HEK293 (cell line): ENCODE results near the gene AGRN.

Experiments used
- KLF1 ChIP-seq: fragments of 450-650 bp; formaldehyde crosslinking; IDR thresholded peaks from 2 replicates; pipeline ENCODE4 v1.5.1; 2016; ENCODE audit warnings: missing biosample characterization, missing genetic modification characterization
- KLF10 ChIP-seq: fragments of 450-650 bp; IDR thresholded peaks from 2 replicates; pipeline ENCODE4 v1.5.1; 2018; ENCODE audit warnings: missing biosample characterization, mild to moderate bottlenecking, missing genetic modification characterization
- KLF16 ChIP-seq: fragments of 450-650 bp; formaldehyde crosslinking; IDR thresholded peaks from 2 replicates; pipeline ENCODE4 v1.5.1; 2017; ENCODE audit warnings: missing biosample characterization, missing genetic modification characterization
- KLF7 ChIP-seq: fragments of 450-650 bp; formaldehyde crosslinking; IDR thresholded peaks from 2 replicates; pipeline ENCODE4 v1.5.1; 2016; ENCODE audit warnings: missing biosample characterization, missing genetic modification characterization, borderline replicate concordance
- MEIS1 ChIP-seq: sonication (generic); formaldehyde crosslinking; IDR thresholded peaks from 2 replicates; pipeline ENCODE4 v1.8.1; 2022; ENCODE audit warnings: missing genetic modification reagents, mild to moderate bottlenecking, borderline replicate concordance
- WT1 ChIP-seq: fragments of 450-650 bp; formaldehyde crosslinking; IDR thresholded peaks from 2 replicates; pipeline ENCODE4 v1.5.1; 2016; ENCODE audit warnings: missing biosample characterization, missing genetic modification characterization
- YY1 ChIP-seq: fragments of 450-650 bp; formaldehyde crosslinking; IDR thresholded peaks from 2 replicates; pipeline ENCODE4 v1.5.1; 2018; ENCODE audit warnings: missing biosample characterization, missing genetic modification characterization
- ZBTB1 ChIP-seq: fragments of 450-650 bp; formaldehyde crosslinking; IDR thresholded peaks from 2 replicates; pipeline ENCODE4 v1.5.1; 2016; ENCODE audit warnings: missing biosample characterization, missing genetic modification characterization
- ZFP69B ChIP-seq: fragments of 450-650 bp; formaldehyde crosslinking; IDR thresholded peaks from 2 replicates; pipeline ENCODE4 v1.5.1; 2016; ENCODE audit warnings: missing biosample characterization, missing genetic modification characterization
- ZNF114 ChIP-seq: fragments of 450-650 bp; formaldehyde crosslinking; IDR thresholded peaks from 2 replicates; pipeline ENCODE4 v1.5.0; 2017; ENCODE audit warnings: missing biosample characterization, missing genetic modification characterization
- ZNF121 ChIP-seq: fragments of 450-650 bp; formaldehyde crosslinking; IDR thresholded peaks from 2 replicates; pipeline ENCODE4 v1.5.1; 2016; ENCODE audit warnings: missing biosample characterization, missing genetic modification characterization
- ZNF138 ChIP-seq: fragments of 450-650 bp; formaldehyde crosslinking; IDR thresholded peaks from 2 replicates; pipeline ENCODE4 v1.5.1; 2016; ENCODE audit warnings: missing biosample characterization, missing genetic modification characterization, borderline replicate concordance
- ZNF157 ChIP-seq: fragments of 450-650 bp; formaldehyde crosslinking; IDR thresholded peaks from 2 replicates; pipeline ENCODE4 v1.5.1; 2016; ENCODE audit warnings: missing biosample characterization, missing genetic modification characterization
- ZNF175 ChIP-seq: fragments of 450-650 bp; formaldehyde crosslinking; IDR thresholded peaks from 2 replicates; pipeline ENCODE4 v1.5.1; 2016; ENCODE audit warnings: missing biosample characterization, missing genetic modification characterization
- ZNF2 ChIP-seq: fragments of 450-650 bp; formaldehyde crosslinking; IDR thresholded peaks from 2 replicates; pipeline ENCODE4 v1.5.1; 2016; ENCODE audit warnings: missing biosample characterization, missing genetic modification characterization
- ZNF214 ChIP-seq: fragments of 450-650 bp; formaldehyde crosslinking; IDR thresholded peaks from 2 replicates; pipeline ENCODE4 v1.5.1; 2017; ENCODE audit warnings: missing biosample characterization, mild to moderate bottlenecking, missing genetic modification characterization, borderline replicate concordance
- ZNF37A ChIP-seq: fragments of 450-650 bp; IDR thresholded peaks from 2 replicates; pipeline ENCODE4 v1.5.1; 2018; ENCODE audit warnings: missing biosample characterization, missing genetic modification characterization
- ZNF391 ChIP-seq: fragments of 450-650 bp; formaldehyde crosslinking; IDR thresholded peaks from 2 replicates; pipeline ENCODE4 v1.5.1; 2016; ENCODE audit warnings: low read depth, missing biosample characterization, missing genetic modification characterization, borderline replicate concordance
- ZNF501 ChIP-seq: fragments of 450-650 bp; formaldehyde crosslinking; IDR thresholded peaks from 2 replicates; pipeline ENCODE4 v1.5.1; 2016; ENCODE audit warnings: missing biosample characterization, missing genetic modification characterization
- ZNF521 ChIP-seq: fragments of 450-650 bp; formaldehyde crosslinking; IDR thresholded peaks from 2 replicates; pipeline ENCODE4 v1.5.1; 2017; ENCODE audit warnings: missing biosample characterization, mild to moderate bottlenecking, missing genetic modification characterization
- ZNF585B ChIP-seq: fragments of 450-650 bp; formaldehyde crosslinking; IDR thresholded peaks from 2 replicates; pipeline ENCODE4 v1.5.1; 2016; ENCODE audit warnings: missing biosample characterization, missing genetic modification characterization
- ZNF677 ChIP-seq: fragments of 450-650 bp; IDR thresholded peaks from 2 replicates; pipeline ENCODE4 v1.5.0; 2018; ENCODE audit warnings: missing biosample characterization, mild to moderate bottlenecking, missing genetic modification characterization, moderate library complexity
- ZSCAN16 ChIP-seq: fragments of 450-650 bp; formaldehyde crosslinking; IDR thresholded peaks from 2 replicates; pipeline ENCODE4 v1.5.1; 2016; ENCODE audit warnings: missing biosample characterization, missing genetic modification characterization
- TF ChIP-seq, protein P1 (sequence below): fragments of 450-650 bp; formaldehyde crosslinking; conservative IDR thresholded peaks from 2 replicates; pipeline ENCODE4 v1.5.1; 2016; ENCODE audit warnings: low read depth, missing biosample characterization, missing genetic modification characterization
- TF ChIP-seq, protein P2 (sequence below): fragments of 450-650 bp; formaldehyde crosslinking; IDR thresholded peaks from 2 replicates; pipeline ENCODE4 v1.5.1; 2016; ENCODE audit warnings: missing biosample characterization, missing genetic modification characterization
- TF ChIP-seq, protein P3 (sequence below): IDR thresholded peaks from 2 replicates; pipeline ENCODE4 v1.6.1; 2011; ENCODE audit warnings: mild to moderate bottlenecking, low read depth, low read length, borderline replicate concordance
- TF ChIP-seq, protein P4 (sequence below): fragments of 450-650 bp; formaldehyde crosslinking; IDR thresholded peaks from 2 replicates; pipeline ENCODE4 v1.5.1; 2016; ENCODE audit warnings: missing biosample characterization, missing genetic modification characterization, low read depth
- TF ChIP-seq, protein P5 (sequence below): fragments of 450-650 bp; formaldehyde crosslinking; IDR thresholded peaks from 2 replicates; pipeline ENCODE4 v1.5.1; 2016; ENCODE audit warnings: missing biosample characterization, missing genetic modification characterization, borderline replicate concordance
- TF ChIP-seq, protein P6 (sequence below): fragments of 450-650 bp; formaldehyde crosslinking; IDR thresholded peaks from 2 replicates; pipeline ENCODE4 v1.5.1; 2017; ENCODE audit warnings: missing biosample characterization, missing genetic modification characterization

The AGRN gene

DNA sequence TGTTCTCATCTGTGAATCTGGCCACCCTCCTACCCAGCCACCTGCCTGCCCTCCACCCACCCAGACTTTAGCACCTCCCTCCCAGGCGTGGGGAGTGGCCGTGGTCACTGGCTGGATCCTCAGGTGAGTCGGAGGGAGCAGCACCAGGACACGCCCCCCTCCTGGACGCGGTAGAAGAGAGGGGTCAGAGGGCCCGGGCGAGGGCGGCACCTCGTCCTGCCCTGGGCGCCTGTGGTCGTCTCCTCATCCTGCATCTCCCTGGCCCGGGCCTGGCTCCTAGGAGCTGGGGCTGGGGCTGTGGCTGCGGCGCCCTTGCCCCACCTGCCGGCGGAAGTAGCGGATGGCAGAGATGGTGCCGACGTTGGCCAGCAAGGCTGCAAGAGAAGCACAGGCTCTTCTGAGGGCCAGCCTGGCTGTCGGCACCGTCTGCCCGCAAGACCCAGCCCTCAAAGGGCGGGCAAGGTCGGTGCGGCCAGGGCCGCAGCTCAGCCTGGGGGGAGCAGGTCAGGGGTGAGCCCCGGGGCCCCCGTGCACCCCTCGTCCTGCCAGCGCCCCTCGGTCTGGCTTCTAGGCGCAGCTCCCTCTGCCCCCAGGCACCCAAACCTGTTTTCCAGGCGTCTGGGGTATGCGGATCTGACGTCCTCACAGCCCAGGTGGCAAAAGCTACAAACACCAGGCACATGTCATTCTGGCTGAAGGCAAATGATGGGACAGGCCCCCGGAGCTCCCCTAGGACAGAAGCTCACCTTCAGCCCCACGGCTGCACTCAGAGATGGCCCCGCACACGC lies 43.8 kb upstream of the AGRN start (continued):
- TF ChIP-seq KLF7 (tag by site-specific recombination) (peak; percentile 76; the same call in 1 of the 2 replicates), YY1 (tag by site-specific recombination) (no peak), ZNF391 (tag by site-specific recombination) (0 out of 2 replicates have a peak, but pooled peaks have one; percentile 13), WT1 (no peak), ZNF121 (tag by site-specific recombination) (no peak), KLF10 (tag by site-specific recombination) (peak; percentile 41; the same call in 1 of the 2 replicates), ZNF175 (no peak), ZSCAN16 (no peak), ZNF521 (no peak), ZNF138 (no peak), ZNF585B (no peak), MEIS1 (CRISPR knock-in tag) (no peak), ZNF114 (tag by site-specific recombination) (no peak), ZNF37A (tag by site-specific recombination) (no peak), ZBTB1 (tag by site-specific recombination) (0 out of 2 replicates have a peak, but pooled peaks have one; percentile 25), ZNF2 (peak; percentile 75; the same call in 1 of the 2 replicates), ZNF157 (tag by site-specific recombination) (no peak), ZNF501 (peak; percentile 45; the same call in 1 of the 2 replicates), KLF1 (tag by site-specific recombination) (peak; percentile 72), ZNF677 (no peak), ZNF214 (tag by site-specific recombination) (no peak), KLF16 (tag by site-specific recombination) (no peak), ZFP69B (tag by site-specific recombination) (no peak)
- TF ChIP-seq, protein P1, sequence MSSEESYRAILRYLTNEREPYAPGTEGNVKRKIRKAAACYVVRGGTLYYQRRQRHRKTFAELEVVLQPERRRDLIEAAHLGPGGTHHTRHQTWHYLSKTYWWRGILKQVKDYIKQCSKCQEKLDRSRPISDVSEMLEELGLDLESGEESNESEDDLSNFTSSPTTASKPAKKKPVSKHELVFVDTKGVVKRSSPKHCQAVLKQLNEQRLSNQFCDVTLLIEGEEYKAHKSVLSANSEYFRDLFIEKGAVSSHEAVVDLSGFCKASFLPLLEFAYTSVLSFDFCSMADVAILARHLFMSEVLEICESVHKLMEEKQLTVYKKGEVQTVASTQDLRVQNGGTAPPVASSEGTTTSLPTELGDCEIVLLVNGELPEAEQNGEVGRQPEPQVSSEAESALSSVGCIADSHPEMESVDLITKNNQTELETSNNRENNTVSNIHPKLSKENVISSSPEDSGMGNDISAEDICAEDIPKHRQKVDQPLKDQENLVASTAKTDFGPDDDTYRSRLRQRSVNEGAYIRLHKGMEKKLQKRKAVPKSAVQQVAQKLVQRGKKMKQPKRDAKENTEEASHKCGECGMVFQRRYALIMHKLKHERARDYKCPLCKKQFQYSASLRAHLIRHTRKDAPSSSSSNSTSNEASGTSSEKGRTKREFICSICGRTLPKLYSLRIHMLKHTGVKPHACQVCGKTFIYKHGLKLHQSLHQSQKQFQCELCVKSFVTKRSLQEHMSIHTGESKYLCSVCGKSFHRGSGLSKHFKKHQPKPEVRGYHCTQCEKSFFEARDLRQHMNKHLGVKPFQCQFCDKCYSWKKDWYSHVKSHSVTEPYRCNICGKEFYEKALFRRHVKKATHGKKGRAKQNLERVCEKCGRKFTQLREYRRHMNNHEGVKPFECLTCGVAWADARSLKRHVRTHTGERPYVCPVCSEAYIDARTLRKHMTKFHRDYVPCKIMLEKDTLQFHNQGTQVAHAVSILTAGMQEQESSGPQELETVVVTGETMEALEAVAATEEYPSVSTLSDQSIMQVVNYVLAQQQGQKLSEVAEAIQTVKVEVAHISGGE (tag by site-specific recombination): 0 out of 2 replicates have a peak, but pooled peaks have one; percentile 22
- TF ChIP-seq, protein P2, sequence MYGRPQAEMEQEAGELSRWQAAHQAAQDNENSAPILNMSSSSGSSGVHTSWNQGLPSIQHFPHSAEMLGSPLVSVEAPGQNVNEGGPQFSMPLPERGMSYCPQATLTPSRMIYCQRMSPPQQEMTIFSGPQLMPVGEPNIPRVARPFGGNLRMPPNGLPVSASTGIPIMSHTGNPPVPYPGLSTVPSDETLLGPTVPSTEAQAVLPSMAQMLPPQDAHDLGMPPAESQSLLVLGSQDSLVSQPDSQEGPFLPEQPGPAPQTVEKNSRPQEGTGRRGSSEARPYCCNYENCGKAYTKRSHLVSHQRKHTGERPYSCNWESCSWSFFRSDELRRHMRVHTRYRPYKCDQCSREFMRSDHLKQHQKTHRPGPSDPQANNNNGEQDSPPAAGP (tag by site-specific recombination): 0 out of 2 replicates have a peak, but pooled peaks have one; percentile 17
- TF ChIP-seq, protein P3, sequence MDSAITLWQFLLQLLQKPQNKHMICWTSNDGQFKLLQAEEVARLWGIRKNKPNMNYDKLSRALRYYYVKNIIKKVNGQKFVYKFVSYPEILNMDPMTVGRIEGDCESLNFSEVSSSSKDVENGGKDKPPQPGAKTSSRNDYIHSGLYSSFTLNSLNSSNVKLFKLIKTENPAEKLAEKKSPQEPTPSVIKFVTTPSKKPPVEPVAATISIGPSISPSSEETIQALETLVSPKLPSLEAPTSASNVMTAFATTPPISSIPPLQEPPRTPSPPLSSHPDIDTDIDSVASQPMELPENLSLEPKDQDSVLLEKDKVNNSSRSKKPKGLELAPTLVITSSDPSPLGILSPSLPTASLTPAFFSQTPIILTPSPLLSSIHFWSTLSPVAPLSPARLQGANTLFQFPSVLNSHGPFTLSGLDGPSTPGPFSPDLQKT: no peak
- TF ChIP-seq, protein P4, sequence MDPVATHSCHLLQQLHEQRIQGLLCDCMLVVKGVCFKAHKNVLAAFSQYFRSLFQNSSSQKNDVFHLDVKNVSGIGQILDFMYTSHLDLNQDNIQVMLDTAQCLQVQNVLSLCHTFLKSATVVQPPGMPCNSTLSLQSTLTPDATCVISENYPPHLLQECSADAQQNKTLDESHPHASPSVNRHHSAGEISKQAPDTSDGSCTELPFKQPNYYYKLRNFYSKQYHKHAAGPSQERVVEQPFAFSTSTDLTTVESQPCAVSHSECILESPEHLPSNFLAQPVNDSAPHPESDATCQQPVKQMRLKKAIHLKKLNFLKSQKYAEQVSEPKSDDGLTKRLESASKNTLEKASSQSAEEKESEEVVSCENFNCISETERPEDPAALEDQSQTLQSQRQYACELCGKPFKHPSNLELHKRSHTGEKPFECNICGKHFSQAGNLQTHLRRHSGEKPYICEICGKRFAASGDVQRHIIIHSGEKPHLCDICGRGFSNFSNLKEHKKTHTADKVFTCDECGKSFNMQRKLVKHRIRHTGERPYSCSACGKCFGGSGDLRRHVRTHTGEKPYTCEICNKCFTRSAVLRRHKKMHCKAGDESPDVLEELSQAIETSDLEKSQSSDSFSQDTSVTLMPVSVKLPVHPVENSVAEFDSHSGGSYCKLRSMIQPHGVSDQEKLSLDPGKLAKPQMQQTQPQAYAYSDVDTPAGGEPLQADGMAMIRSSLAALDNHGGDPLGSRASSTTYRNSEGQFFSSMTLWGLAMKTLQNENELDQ (tag by site-specific recombination): no peak
- TF ChIP-seq, protein P5, sequence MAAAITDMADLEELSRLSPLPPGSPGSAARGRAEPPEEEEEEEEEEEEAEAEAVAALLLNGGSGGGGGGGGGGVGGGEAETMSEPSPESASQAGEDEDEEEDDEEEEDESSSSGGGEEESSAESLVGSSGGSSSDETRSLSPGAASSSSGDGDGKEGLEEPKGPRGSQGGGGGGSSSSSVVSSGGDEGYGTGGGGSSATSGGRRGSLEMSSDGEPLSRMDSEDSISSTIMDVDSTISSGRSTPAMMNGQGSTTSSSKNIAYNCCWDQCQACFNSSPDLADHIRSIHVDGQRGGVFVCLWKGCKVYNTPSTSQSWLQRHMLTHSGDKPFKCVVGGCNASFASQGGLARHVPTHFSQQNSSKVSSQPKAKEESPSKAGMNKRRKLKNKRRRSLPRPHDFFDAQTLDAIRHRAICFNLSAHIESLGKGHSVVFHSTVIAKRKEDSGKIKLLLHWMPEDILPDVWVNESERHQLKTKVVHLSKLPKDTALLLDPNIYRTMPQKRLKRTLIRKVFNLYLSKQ (tag by site-specific recombination): no peak
- TF ChIP-seq, protein P6, sequence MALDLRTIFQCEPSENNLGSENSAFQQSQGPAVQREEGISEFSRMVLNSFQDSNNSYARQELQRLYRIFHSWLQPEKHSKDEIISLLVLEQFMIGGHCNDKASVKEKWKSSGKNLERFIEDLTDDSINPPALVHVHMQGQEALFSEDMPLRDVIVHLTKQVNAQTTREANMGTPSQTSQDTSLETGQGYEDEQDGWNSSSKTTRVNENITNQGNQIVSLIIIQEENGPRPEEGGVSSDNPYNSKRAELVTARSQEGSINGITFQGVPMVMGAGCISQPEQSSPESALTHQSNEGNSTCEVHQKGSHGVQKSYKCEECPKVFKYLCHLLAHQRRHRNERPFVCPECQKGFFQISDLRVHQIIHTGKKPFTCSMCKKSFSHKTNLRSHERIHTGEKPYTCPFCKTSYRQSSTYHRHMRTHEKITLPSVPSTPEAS (tag by site-specific recombination): no peak
